ENCODE results near the gene RRAGC. TPM values are rescaled to one million over a fixed set of nuclear protein-coding genes. Genes with fewer than 3 reads are reported as not detected.

RRAGC gene
- total RNA-seq, 2 donors from 2014 or later = 29.2 to 37.2 TPM

GRCh38 chr1:38791892-38792291, 67.7 kb downstream of the RRAGC start:
- intact Hi-C loops (cut with DNase I) = no loop called here
- DNase-seq (ENCODE audit: low spot score) = no peak

GRCh38 chr1:38791164-38791515, 68.4 kb downstream of the RRAGC start:
- intact Hi-C loops (cut with DNase I) = no loop called here
- no peak for DNase-seq (ENCODE audit: low spot score)

GRCh38 chr1:38790422-38791163, 69.0 kb downstream of the RRAGC start:
- intact Hi-C loops (cut with DNase I) = no loop called here
- no peak for DNase-seq (ENCODE audit: low spot score)

GRCh38 chr1:38789498-38790169, 69.9 kb downstream of the RRAGC start:
- DNase-seq (ENCODE audit: low spot score) = no peak
- intact Hi-C loops (cut with DNase I) = no loop called here

GRCh38 chr1:38788341-38789336, 70.9 kb downstream of the RRAGC start:
- DNase-seq (ENCODE audit: low spot score) = no peak
- intact Hi-C loops (cut with DNase I) = no loop called here

Other genes starting within 250 kb of the RRAGC start
- 10 to 100 TPM; 10.2 to 12.1 TPM for gene MYCBP, start 13.6 kb upstream of the RRAGC start, total RNA-seq
- gene GJA9, start 21.8 kb upstream of the RRAGC start, total RNA-seq = not detected
- 1 to 10 TPM in 1 of 2 donors, not detected in 1; 1.2 TPM for gene RHBDL2, start 82.1 kb upstream of the RRAGC start, total RNA-seq
- 10 to 100 TPM; 51.7 to 66.8 TPM for gene AKIRIN1, start 131.5 kb upstream of the RRAGC start, total RNA-seq
- gene NDUFS5, start 166.6 kb upstream of the RRAGC start, total RNA-seq = 100 to 1,000 TPM; 203 to 208 TPM

All from posterior vena cava (tissue), 2 donors.